Bronchial smooth muscle cell (primary cell): Measurements from ENCODE around the gene F8. TPM values are rescaled to one million over a fixed set of nuclear protein-coding genes. Genes with fewer than 3 reads are reported as not detected.

Experiments
- total RNA-seq: library from RNA; depleted of rRNA; stranded (reverse); fragments of >200 nt; gene quantifications from 2 replicates; pipeline ENCODE4 v1.2.1, GENCODE V29; 2014

F8 gene
- total RNA-seq = 4.0 and 7.6 TPM in 2 replicates

GRCh38 chrX:155022585-155022984 is at the start of gene F8:
Gene F8, minus strand, starts transcription at chrX:155022723. Its CDS starts 171 bp downstream, at chrX:155022552.

DNA sequence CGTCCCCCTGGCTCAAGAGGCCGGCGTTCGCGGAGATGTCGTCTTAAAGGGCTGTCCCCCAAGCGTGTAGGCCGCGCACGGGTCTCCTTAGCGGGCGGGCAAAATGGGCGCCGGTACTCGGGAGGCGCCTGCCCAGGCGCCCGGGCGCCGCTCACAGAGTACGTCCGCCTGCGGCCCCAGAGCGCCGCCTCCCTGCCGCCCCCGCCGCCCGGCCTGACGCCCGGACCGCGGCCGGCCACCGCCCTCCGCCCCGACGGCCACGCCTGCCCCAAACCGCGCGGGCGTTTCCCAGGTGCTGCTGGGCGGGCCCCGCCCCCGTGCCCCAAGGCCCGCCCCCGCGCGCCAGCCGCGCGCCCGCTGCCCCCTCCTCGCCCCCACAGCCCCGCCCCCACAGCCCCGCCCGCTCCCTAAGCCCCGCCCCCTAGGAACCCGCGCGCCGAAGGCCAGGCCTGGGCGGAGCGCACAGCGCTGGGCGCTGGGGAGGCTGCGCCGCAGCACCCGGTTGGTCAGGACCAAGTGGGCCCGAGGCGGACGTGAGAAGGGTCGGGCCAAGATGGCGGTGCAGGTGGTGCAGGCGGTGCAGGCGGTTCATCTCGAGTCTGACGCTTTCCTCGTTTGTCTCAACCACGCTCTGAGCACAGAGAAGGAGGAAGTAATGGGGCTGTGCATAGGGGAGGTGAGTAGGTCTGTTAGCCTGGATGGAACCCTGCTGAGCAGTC is 48.6 kb upstream of the F8 start, which contains the start of the genes BRCC3, CMC4 and MTCP1:
TSS of gene BRCC3 (plus strand) at position 534 of the 719 bp plus-strand sequence. CDS start at position 554, 20 bp downstream.
TSS of gene CMC4 (minus strand) at position 162 of the 719 bp plus-strand sequence. CDS start 7,113 bp downstream, outside the sequence.
TSS of gene MTCP1 (minus strand) at position 162 of the 719 bp plus-strand sequence. CDS start 5,126 bp downstream, outside the sequence.

GRCh38 chrX:155026727-155027508 is 4.4 kb upstream of the F8 start, which contains the start of gene FUNDC2:
Gene FUNDC2, plus strand, starts transcription at chrX:155026844. Its CDS starts 95 bp downstream, at chrX:155026939.

DNA sequence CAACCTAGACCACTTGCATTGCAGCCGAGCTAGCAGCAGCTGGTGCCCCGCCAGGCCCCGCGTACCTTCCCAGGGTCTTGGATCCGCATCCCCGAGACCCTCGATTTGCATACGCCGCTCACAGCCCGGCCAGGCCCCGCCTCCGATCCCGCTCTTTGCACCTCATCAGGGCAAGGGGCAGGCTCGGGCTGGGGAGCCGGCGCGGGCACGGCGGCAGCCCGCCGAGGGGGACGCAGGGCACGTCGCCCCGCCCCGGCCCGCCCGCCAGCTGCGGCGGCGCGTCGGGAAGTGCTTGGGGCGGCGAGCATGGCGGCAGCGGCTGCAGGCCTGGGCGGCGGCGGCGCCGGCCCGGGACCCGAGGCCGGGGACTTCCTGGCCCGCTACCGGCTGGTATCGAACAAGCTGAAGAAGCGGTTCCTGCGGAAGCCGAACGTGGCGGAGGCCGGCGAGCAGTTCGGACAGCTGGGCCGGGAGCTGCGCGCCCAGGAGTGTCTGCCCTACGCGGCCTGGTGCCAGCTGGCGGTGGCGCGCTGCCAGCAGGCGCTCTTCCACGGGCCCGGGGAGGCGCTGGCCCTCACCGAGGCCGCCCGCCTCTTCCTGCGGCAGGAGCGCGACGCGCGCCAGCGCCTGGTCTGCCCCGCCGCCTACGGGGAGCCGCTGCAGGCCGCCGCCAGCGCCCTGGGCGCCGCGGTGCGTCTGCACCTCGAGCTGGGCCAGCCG is 136.3 kb downstream of the F8 start, which contains the start of gene F8A1:
TSS of gene F8A1 (plus strand) at position 287 of the 720 bp plus-strand sequence. CDS start at position 307, 20 bp downstream.

GRCh38 chrX:154834562-154834961 is 188.0 kb downstream of the F8 start, which contains the start of gene SMIM9:
Gene SMIM9, minus strand, starts transcription at chrX:154834662. Its CDS starts 3,806 bp downstream, at chrX:154830856.

DNA sequence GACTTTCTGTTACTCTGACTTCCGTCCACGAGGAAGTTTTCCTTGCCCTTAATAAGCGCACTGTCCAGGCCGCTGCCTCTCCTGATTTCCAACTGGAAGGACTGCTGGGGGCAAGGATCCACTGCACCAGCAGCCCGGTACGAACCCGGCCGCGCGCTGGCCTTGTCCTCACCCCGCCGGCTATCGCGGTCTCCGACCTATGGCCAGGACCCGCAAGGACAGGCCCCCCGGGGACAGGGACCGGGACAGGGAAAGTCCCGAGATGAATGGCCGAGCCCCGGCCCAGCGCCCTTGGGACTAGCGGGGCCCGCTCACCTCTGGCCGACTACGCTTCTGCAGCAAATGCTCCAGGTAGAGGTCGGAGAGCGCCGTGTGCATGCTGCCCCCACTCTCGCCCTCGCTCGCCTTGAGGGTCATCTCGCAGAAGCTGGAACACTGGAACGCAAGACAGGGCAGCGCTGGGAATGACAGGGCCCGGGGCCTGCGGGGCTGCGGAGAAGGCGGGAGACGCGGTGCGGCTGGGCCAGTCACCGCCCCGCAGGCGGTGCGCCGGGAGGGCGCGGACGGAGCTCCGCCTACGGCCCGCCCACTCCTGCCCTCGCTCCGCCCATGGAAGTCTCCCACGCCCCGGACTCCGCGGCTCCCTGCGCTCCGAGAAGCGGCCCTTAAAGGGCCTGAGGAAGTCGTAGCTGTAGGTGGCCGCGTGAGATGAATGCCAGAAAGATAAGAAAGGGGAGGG is 217.4 kb downstream of the F8 start, which contains the start of gene MPP1:
TSS of gene MPP1 (minus strand) at position 529 of the 739 bp plus-strand sequence. CDS start at position 417, 112 bp downstream.

Other genes with a start within 250 kb of the F8 start
- gene MPP1, start 217.2 kb downstream of the F8 start, total RNA-seq = 32.0 and 42.9 TPM in 2 replicates
- not detected in 2 replicates for gene SMIM9, start 188.1 kb downstream of the F8 start, total RNA-seq
- gene F8A1, start 136.4 kb downstream of the F8 start, total RNA-seq = 1.1 and 2.0 TPM in 2 replicates
- 19.5 and 40.6 TPM in 2 replicates for gene FUNDC2, start 4.1 kb upstream of the F8 start, total RNA-seq
- gene CMC4, start 48.4 kb upstream of the F8 start, total RNA-seq = 3.0 and 7.1 TPM in 2 replicates
- 21.8 and 24.1 TPM in 2 replicates for gene MTCP1, start 48.4 kb upstream of the F8 start, total RNA-seq
- 9.3 and 11.5 TPM in 2 replicates for gene BRCC3, start 48.8 kb upstream of the F8 start, total RNA-seq
- 28.6 and 50.6 TPM in 2 replicates for gene VBP1, start 193.7 kb upstream of the F8 start, total RNA-seq
- gene RAB39B, start 241.8 kb upstream of the F8 start, total RNA-seq = 1.7 and 2.5 TPM in 2 replicates